AML-193 (cell line): ENCODE results near the gene REEP5.
"Not testable (repeated sequence)": the region's sequence is repeated elsewhere in the genome, so short reads cannot be mapped to it uniquely, and the experiment has no call there.

Experiments used
- DNase-seq, 2 experiments: peaks; one replicate each; lab custom pipeline; 2025; lab: John Stamatoyannopoulos, UW

The REEP5 gene

GRCh38 chr5:112921833-112922817 lies at the start of gene REEP5:
Gene REEP5, minus strand, starts transcription at chr5:112922227. Its CDS starts 37 bp downstream, at chr5:112922190.
- peak; percentile 64 to 72 for DNase-seq

- DNase-seq, result no peak
Measured at GRCh38 chr5:112971276-112971675, 49.2 kb upstream of the REEP5 start.

DNA sequence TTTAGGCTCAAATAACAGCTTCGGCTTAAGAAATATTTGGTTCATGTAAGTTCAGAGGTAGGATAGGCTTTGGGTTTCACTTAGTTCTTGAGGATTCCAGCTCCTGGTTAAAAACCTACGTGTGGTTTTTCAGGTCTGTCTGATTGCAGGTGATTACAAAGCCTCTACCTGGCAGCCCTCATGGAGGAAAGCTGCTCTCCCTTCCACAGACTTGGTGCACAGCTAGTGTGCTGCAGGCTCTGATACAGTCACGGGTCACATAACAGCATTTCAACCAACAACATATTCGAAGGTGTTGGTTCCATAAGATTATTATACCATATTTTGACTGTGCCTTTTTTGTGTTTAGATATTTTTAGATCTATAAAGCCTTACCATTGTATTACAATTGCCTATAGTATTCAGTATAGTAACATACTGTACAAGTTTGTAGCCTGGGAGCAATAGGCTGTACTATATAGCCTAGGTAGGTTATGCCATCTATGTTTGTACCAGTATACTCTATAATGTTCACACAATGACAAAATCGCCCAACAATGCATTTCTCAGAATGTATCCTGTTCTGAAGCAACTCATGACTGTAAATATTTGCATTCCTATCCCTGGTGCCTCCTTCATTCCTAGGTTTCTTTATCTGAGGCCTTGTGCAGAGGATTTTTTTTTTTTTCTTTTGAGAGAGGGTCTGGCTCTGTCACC lies 46.5 kb upstream of the REEP5 start:
- no peak for DNase-seq

DNA sequence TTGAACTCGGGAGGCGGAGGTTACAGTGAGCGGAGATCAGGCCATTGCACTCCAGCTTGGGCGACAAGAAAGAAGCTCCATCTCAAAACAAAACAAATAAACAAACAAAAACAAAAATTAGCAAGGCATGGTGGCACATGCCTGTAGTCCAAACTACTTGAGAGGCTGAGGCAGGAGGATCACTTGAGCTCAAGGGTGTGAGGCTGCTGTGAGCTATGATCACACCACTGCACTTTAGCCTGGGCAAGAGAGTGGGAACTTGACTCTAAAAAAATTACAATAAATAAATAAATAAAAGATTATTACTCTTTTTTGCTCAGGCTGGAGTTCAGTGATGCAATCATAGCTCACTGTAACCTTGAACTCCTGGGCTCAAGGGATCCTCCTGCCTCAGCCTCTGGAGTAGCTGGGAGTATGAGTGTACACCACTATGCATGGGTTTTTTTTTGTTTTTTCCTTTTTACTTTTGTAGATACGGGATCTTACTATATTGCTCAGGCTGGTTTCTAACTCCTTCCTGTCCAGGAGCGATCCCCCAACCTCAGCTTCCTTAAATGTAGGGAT lies 45.6 kb upstream of the REEP5 start:
- no peak for DNase-seq

- DNase-seq, result no peak
Measured at GRCh38 chr5:112965733-112966306, 43.8 kb upstream of the REEP5 start.

GRCh38 chr5:112963374-112963733 lies 41.3 kb upstream of the REEP5 start:
- DNase-seq, result not testable (repeated sequence)

DNA sequence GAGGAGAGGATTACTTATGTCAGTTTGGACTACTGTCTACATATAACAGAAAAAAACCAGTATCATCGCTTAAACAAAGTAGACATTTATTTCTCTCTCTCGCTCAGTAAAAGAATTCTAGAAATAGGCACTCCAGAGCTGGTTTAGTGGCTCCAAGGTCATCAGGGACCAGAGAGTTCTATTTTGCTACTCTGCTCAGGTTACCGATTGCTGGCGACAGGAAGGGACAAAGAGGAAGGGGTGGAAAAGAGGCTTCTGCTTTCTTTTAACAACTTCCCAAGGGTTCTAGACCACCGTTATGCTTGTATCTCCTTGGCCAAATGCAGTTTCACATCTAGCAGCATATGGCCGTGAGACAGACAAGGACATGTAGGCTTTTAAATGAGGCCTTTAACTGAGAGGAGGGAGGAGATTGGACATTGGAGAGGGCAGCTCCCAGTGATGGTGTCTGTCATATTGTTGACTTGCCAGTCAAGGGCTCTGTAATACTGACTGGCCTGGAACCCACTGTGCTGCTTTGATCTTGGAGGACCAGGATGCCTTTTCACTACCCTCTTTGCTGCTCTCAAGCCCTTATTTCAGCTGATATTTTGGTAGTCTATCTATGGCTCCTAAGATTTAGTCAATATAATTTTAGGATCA lies 39.0 kb upstream of the REEP5 start:
- no peak for DNase-seq

DNA sequence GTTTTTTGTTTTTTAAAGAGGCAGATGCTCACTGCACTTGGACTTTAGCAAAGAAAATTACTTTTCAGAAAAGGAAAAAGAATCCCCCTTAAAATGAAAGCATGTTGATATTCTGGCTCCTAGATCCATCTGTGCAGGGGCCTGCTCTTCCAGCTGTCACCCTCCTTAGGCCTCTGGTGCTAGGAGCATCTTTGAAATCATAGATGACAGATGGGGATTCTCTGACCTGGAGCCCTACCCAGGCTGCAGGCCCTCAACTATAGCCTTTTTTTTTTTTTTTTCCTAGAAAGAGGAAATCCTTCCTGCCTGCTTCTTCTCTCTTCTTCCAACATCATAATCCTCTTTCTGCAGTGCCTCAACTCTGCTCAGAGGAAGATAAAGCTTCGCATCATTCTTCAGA lies 38.3 kb upstream of the REEP5 start:
- DNase-seq, result no peak

GRCh38 chr5:112959872-112960271 lies 37.8 kb upstream of the REEP5 start:
- not testable (repeated sequence) for DNase-seq

DNA sequence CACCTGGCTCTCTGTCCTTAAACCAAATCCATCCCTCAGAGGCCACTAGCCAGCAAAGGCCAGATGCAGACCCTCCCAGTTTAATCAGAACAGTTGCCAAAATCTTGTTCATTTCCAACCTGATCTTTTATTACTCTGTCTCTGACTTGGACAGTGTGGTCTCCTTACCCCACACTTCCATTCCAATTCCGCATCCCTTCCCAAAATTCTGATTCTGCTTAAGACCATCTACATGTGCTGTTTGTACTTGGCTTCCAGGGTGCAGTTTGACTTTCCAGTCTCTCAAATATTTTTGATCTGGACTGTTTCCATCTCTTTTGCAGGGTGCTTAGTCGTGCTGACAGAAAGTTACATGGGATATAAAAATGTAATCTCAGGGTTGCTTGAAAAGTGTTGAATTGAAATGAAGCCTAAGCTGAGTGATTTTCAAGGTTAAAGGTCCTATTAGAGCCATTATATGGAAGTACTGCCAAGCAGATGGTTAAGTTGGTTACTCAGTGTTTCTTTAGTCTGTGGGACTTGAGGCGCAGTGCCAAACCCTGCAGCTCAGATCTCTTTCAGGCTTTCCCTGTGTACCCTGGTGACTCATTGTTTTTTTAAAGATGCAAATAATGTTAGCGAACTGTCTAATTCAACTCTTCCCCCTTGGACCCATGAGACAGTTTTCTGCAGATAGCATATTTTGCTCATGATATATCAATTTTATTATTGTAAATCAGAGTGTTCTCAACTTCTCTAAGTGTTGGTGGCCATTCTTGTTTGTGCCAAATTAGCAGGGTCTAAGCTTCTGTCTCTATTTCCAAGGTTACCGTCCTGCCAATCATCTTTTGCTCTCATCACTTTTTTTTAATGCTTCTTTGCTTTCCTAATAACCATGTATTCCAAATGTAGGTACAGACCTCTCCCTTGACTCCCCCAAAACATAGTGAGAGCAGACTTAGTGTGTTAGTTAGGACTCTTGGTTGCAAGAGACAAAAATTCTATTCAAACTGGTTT lies 36.4 kb upstream of the REEP5 start:
- DNase-seq, result peak in 1 of 2 experiments; percentile 32

DNA sequence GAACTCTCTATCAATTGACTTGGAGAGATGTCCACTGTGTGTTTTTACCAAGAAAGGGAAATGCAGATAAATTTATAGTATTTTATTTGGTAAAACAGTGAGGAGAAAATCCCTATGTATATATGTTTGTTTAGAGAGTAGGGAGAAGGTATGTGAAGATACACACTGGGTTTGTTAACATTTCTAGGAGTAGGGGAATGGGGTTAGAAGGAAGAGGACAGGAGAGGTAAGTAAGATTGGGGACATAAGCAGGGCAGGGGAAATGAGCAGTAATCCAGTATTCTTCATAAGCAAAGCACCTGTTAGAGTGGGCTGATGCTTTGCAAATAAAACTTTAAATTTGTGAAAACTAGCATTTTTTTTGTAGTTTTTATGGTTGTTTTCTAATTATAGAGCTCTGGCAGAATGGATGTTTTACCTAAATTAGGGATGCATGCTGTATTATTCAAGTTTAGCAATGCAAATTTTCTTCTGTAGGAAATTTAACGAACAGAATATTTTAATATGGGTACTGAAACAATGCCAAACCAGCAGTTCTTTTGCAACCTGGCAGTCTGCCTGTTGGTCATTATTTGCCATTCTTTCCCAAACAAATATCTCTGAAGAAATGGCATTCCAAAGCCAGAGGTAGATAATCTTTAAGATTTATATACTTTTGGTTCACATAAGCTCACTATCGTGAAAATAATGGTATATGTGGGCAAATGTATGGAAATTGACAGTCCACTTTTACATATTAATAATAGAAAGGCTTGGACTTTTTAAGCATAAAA lies 35.2 kb upstream of the REEP5 start:
- no peak for DNase-seq

- DNase-seq, result no peak
Measured at GRCh38 chr5:112956606-112957005, 34.6 kb upstream of the REEP5 start.

DNA sequence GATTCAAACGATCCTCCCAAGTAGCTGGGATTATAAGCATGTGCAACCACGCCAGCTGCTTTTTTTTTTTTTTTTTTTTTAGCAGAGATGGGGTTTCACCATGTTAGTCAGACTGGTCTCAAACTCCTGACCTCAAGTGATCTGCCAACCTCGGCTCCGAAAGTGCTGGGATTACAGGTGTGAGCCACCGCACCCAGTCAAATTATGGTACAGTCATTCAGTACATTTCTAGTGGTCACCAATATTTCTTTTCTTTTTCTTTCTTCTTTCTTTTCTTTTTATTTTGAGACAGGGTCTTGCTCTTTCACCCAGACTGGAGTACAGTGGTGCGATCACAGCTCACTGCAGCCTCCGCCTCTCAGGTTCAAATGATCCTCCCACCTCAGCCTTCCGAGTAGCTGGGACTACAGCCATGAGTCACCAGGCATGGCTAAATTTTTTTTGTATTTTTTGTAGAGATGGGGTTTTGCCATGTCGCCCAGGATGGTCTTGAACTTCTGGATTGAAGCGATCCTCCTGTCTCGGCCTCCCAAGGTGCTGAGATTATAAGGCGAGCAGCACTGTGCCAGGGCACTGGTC lies 29.2 kb upstream of the REEP5 start:
- DNase-seq, result no peak

- no peak for DNase-seq
Measured at GRCh38 chr5:112948458-112948857, 26.4 kb upstream of the REEP5 start.

DNA sequence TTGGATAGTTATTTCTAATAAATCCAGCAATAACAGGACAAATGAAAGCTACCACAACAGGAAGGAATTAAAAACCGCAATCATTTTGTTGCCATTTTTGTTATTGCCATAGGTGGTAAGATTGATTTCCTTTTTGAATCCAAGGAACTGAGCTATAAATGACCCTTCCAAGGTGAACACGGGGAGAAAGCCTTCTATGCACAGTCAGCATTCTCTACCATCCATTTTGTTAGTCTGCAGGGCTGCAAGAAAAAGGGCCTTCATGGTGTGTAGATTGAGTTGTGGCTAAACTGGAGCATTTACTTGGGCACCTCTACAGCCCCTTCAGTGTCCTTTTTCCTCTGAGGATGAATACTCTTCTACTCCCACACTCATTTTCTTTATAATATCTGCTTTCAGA lies 18.6 kb upstream of the REEP5 start:
- DNase-seq, result no peak

GRCh38 chr5:112938286-112938685 lies 16.3 kb upstream of the REEP5 start:
- no peak for DNase-seq

GRCh38 chr5:112935675-112936074 lies 13.6 kb upstream of the REEP5 start:
- DNase-seq, result no peak

DNA sequence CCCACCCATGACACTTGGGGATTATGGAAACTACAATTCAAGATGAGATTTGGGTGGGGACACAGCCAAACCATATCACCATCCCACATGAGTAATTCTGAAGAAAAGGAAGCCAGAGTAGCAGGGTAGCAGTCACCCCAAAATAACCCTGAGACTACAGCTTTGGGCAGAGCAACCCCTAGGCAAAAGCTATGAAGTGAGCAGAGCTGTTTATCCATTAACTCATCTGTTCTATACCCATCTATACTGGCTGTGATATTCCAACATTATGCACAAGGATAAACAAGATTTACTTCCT lies 12.3 kb upstream of the REEP5 start:
- DNase-seq, result no peak

DNA sequence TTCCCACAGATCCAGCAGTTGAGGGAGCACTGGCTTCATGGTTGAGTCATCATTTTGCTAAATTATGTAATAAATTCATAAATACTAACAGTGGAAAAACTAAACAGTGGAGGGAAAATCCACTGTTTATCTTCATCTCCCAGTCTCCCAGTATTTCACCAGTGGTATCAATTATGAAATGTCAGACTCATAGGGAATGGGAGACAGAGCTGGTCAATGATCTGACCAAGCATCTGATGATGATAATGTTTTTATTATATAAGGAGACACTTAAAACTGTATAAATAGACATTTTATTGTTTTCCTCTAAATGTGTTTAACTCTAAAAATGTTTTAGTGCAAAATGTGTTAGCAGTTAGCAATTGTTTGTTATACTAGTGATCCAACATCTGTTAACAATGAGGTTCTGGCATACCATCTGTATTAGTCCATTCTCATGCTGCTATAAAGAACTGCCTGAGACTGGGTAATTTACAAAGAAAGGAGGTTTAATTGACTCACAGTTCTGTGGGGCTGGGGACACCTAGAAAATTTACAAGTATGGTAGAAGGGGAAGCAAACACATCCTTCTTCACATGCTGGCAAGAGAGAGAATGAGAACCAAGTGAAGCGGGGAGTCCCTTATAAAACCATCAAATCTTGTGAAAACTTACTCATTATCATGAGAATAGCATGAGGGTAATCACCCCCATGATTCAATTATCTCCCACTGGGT lies 11.8 kb upstream of the REEP5 start:
- DNase-seq, result no peak
